ENCODE data around the gene OR4F3. TPM values are rescaled to one million over a fixed set of nuclear protein-coding genes. Genes with fewer than 3 reads are reported as not detected.
"Not testable (repeated sequence)": the region's sequence is repeated elsewhere in the genome, so short reads cannot be mapped to it uniquely, and the experiment has no call there.

The OR4F3 gene
- not detected in 2 replicates for total RNA-seq (2012; rRNA removed)
- polyA plus RNA-seq (2012; rRNA removed) = not detected in 2 replicates
- polyA plus RNA-seq (2012; cell fraction: cytosol; rRNA removed) = not detected in 2 replicates
- polyA plus RNA-seq (2012; cell fraction: nucleus; rRNA removed; ENCODE audit: low replicate concordance) = not detected in 2 replicates
- not detected for Bru-seq, nascent RNA
- not detected for BruChase-seq, experiment 1, labeled RNA remaining after a 6-hour chase
- not detected for BruChase-seq, experiment 2, labeled RNA remaining after a 2-hour chase
- long read RNA-seq = 0 reads

- H3K9ac ChIP-seq (ENCODE audit: low read depth, low read length); H2BK20ac ChIP-seq (ENCODE audit: low read depth, low read length); H3K4ac ChIP-seq (ENCODE audit: low read depth, low read length); H3K9me1 ChIP-seq (ENCODE audit: insufficient read depth, low read length); H3K23ac ChIP-seq (ENCODE audit: low read depth, low read length); H3K9me3 ChIP-seq (ENCODE audit: control insufficient read depth, insufficient read depth, low read length); H3K27me3 ChIP-seq (ENCODE audit: control insufficient read depth, insufficient read depth, low read length); POLR2A ChIA-PET (ENCODE audit: unreplicated experiment); CTCF ChIA-PET; BruUV-seq (replicated peaks); H3K14ac ChIP-seq (replicated peaks; ENCODE audit: low read depth, low read length); H4K20me1 ChIP-seq (ENCODE audit: insufficient read depth, low read length); H2AK9ac ChIP-seq (replicated peaks; ENCODE audit: low read depth, low read length, poor library complexity); H3K4me1 ChIP-seq (ENCODE audit: control insufficient read depth, insufficient read depth, low read length); H2BK120ac ChIP-seq (ENCODE audit: low read depth, low read length); H2AFZ ChIP-seq (replicated peaks; ENCODE audit: low read length, poor library complexity); H4K8ac ChIP-seq (ENCODE audit: low read depth in 2 of 2, low read length in 2 of 2); H3K27ac ChIP-seq (ENCODE audit: insufficient read depth, low read length); H3K4me3 ChIP-seq (ENCODE audit: insufficient read depth, low read depth, low read length); H4K5ac ChIP-seq (ENCODE audit: low read depth, low read length); dilution Hi-C loops (cut with HindIII; ENCODE audit: low sequenced_read_pairs, unreplicated experiment); H3K36me3 ChIP-seq (ENCODE audit: control insufficient read depth, insufficient read depth, low read length); ATAC-seq (ENCODE audit: low read depth); H2BK5ac ChIP-seq (ENCODE audit: low read depth, low read length, poor library complexity, severe bottlenecking); intact Hi-C loops (cut with micrococcal nuclease); in situ Hi-C loops (cut with MboI; ENCODE audit: low sequenced_read_pairs); H2BK15ac ChIP-seq (ENCODE audit: low read depth, low read length); DNase-seq; H3K79me1 ChIP-seq (ENCODE audit: low read depth in 1 of 2, low read length in 2 of 2); H3K18ac ChIP-seq (ENCODE audit: low read depth, low read length); H2AK5ac ChIP-seq (ENCODE audit: low read depth, low read length); H4K91ac ChIP-seq (ENCODE audit: insufficient read depth, low read depth, low read length); H3K56ac ChIP-seq (ENCODE audit: extremely low read depth, insufficient read depth, low read length); H3K4me2 ChIP-seq (ENCODE audit: low read depth, low read length): not testable (repeated sequence)
Observed at GRCh38 chr5:181366968-181367367, at the start of gene OR4F3. Gene OR4F3, plus strand, starts transcription at chr5:181367268.

Other genes starting within 250 kb of the OR4F3 start
- gene OR2V1, start 236.1 kb upstream of the OR4F3 start, total RNA-seq (2012; rRNA removed) = not detected in 2 replicates
- gene OR2V1, start 236.1 kb upstream of the OR4F3 start, polyA plus RNA-seq (2012; rRNA removed) = not detected in 2 replicates
- not detected in 2 replicates for gene OR2V2, start 219.7 kb upstream of the OR4F3 start, total RNA-seq (2012; rRNA removed)
- gene OR2V2, start 219.7 kb upstream of the OR4F3 start, polyA plus RNA-seq (2012; rRNA removed) = not detected in 2 replicates
- gene TRIM7, start 162.1 kb upstream of the OR4F3 start, total RNA-seq (2012; rRNA removed) = 0.54 and 0.83 TPM in 2 replicates
- gene TRIM7, start 162.1 kb upstream of the OR4F3 start, polyA plus RNA-seq (2012; rRNA removed) = 1.0 and 1.3 TPM in 2 replicates
- 5.9 and 6.9 TPM in 2 replicates for gene TRIM41, start 144.0 kb upstream of the OR4F3 start, total RNA-seq (2012; rRNA removed)
- gene TRIM41, start 144.0 kb upstream of the OR4F3 start, polyA plus RNA-seq (2012; rRNA removed) = 15.7 and 16.9 TPM in 2 replicates
- 5,432 and 9,350 TPM in 2 replicates for gene RACK1, start 123.4 kb upstream of the OR4F3 start, total RNA-seq (2012; rRNA removed)
- gene RACK1, start 123.4 kb upstream of the OR4F3 start, polyA plus RNA-seq (2012; rRNA removed) = 4,263 and 4,589 TPM in 2 replicates
- gene TRIM52, start 106.1 kb upstream of the OR4F3 start, total RNA-seq (2012; rRNA removed) = 2.3 and 3.9 TPM in 2 replicates
- 6.1 and 6.9 TPM in 2 replicates for gene TRIM52, start 106.1 kb upstream of the OR4F3 start, polyA plus RNA-seq (2012; rRNA removed)

Data from IMR-90 (cell line).